Esophagus (tissue), 2 donors: ENCODE data around the gene IER5L. TPM values are rescaled to one million over a fixed set of nuclear protein-coding genes. Genes with fewer than 3 reads are reported as not detected.

Experiments used
- H3K27ac ChIP-seq, 2 donors: one replicate each; pipeline ENCODE4 v1.5.1; 2013; ENCODE audit warnings: low read depth in 2 of 2, mild to moderate bottlenecking in 2 of 2, inconsistent platforms in 1 of 2, low read length in 1 of 2, moderate library complexity in 1 of 2
- H3K27me3 ChIP-seq, 2 donors: one replicate each; pipeline ENCODE4 v1.6.1; 2013; ENCODE audit warnings: low read length in 2 of 2, control low read depth in 1 of 2, mild to moderate bottlenecking in 1 of 2; ENCODE audit not compliant: insufficient read depth in 2 of 2, control insufficient read depth in 1 of 2
- H3K36me3 ChIP-seq, 2 donors: one replicate each; pipeline ENCODE4 v1.6.1; 2013; ENCODE audit warnings: low read length in 1 of 2; ENCODE audit not compliant: control insufficient read depth in 2 of 2, insufficient read depth in 2 of 2
- H3K4me1 ChIP-seq, 2 donors: one replicate each; pipeline ENCODE4 v1.6.1; 2013; ENCODE audit warnings: low read length in 1 of 2; ENCODE audit not compliant: control insufficient read depth in 2 of 2, insufficient read depth in 2 of 2
- H3K4me3 ChIP-seq, 2 donors: one replicate each; pipeline ENCODE4 v1.5.1; 2013; ENCODE audit warnings: low read length in 2 of 2, mild to moderate bottlenecking in 2 of 2, low read depth in 1 of 2, moderate library complexity in 1 of 2
- H3K9me3 ChIP-seq, 2 donors: one replicate each; pipeline ENCODE4 v1.6.1; 2013; ENCODE audit warnings: mild to moderate bottlenecking in 2 of 2, low read depth in 1 of 2, low read length in 1 of 2, moderate library complexity in 1 of 2; ENCODE audit not compliant: control insufficient read depth in 2 of 2, insufficient read depth in 1 of 2
- WGBS, 2 donors: extraction: QIAGEN DNeasy Blood & Tissue Kit; methylation state at CpG; one replicate each; pipeline ENCODE4 v1.1.7; 2013; 5-methylcytosine and 5-hydroxymethylcytosine counted together
- polyA plus RNA-seq, 2 donors: library from polyadenylated mRNA; stranded (reverse); fragments of 200-250 nt; gene quantifications; one replicate each; pipeline ENCODE4 v1.2.3, GENCODE V29; 2013
- donor health status: healthy with polysubstance abuse.
- donor health status: Bipolar disorder and iron deficiency.

The IER5L gene
- polyA plus RNA-seq, 2 donors, result 5.4 to 8.4 TPM

GRCh38 chr9:129220771-129221170 is 42.7 kb upstream of the IER5L start:
- Histone ChIP-seq H3K27me3 (no peaks in the 10 kb centered on the region), H3K36me3 (no peaks in the 10 kb centered on the region), H3K9me3 (no peaks in the 10 kb centered on the region), H3K4me1 (peaks cover under 1 to 2% of the 10 kb centered on the region in 2 donors), H3K27ac (no peak overlapping the region), H3K4me3 (no peak overlapping the region)
- 76 to 78% methylated on average over 6 of the region's 6 CpGs for WGBS, 2 donors

GRCh38 chr9:129218918-129219317 is 40.9 kb upstream of the IER5L start:
- Histone ChIP-seq H3K9me3 (no peaks in the 10 kb centered on the region), H3K27me3 (no peaks in the 10 kb centered on the region), H3K36me3 (no peaks in the 10 kb centered on the region), H3K27ac (no peak overlapping the region), H3K4me3 (no peak overlapping the region), H3K4me1 (no peaks in the 10 kb centered on the region)
- 78 to 79% methylated on average over 9 of the region's 9 CpGs for WGBS, 2 donors

GRCh38 chr9:129218272-129218625 is 40.2 kb upstream of the IER5L start:
- Histone ChIP-seq H3K4me3 (no peak overlapping the region), H3K27me3 (no peaks in the 10 kb centered on the region), H3K27ac (no peak overlapping the region), H3K9me3 (no peaks in the 10 kb centered on the region), H3K36me3 (no peaks in the 10 kb centered on the region), H3K4me1 (no peaks in the 10 kb centered on the region)
- 74 to 79% methylated on average over 6 of the region's 6 CpGs for WGBS, 2 donors

- H3K27me3 ChIP-seq, result no peaks in the 10 kb centered on the region
- no peak overlapping the region for H3K27ac ChIP-seq
- WGBS, 2 donors, result 93 to 96% methylated on average over 5 of the region's 5 CpGs
- no peak overlapping the region for H3K4me3 ChIP-seq
- H3K36me3 ChIP-seq, result no peaks in the 10 kb centered on the region
- H3K9me3 ChIP-seq, result no peaks in the 10 kb centered on the region
- H3K4me1 ChIP-seq, result no peaks in the 10 kb centered on the region
Observed at GRCh38 chr9:129213551-129213950, 35.5 kb upstream of the IER5L start.

- H3K4me3 ChIP-seq, result no peak overlapping the region
- WGBS, 2 donors, result 71% methylated on average over 7 of the region's 7 CpGs
- no peaks in the 10 kb centered on the region for H3K27me3 ChIP-seq
- H3K27ac ChIP-seq, result no peak overlapping the region
- H3K9me3 ChIP-seq, result no peaks in the 10 kb centered on the region
- peaks cover 0 to 5% of the 10 kb centered on the region in 2 donors for H3K4me1 ChIP-seq
- no peaks in the 10 kb centered on the region for H3K36me3 ChIP-seq
Observed at GRCh38 chr9:129211686-129212085, 33.6 kb upstream of the IER5L start.

GRCh38 chr9:129210125-129210524 is 32.1 kb upstream of the IER5L start:
- 71 to 77% methylated on average over 5 of the region's 5 CpGs for WGBS, 2 donors
- Histone ChIP-seq H3K4me3 (no peak overlapping the region), H3K27me3 (no peaks in the 10 kb centered on the region), H3K27ac (no peak overlapping the region), H3K36me3 (no peaks in the 10 kb centered on the region), H3K4me1 (peaks cover 0 to 5% of the 10 kb centered on the region in 2 donors), H3K9me3 (no peaks in the 10 kb centered on the region)

- H3K27me3 ChIP-seq, result no peaks in the 10 kb centered on the region
- no peaks in the 10 kb centered on the region for H3K9me3 ChIP-seq
- no peak overlapping the region for H3K4me3 ChIP-seq
- H3K36me3 ChIP-seq, result no peaks in the 10 kb centered on the region
- peaks cover 0 to 5% of the 10 kb centered on the region in 2 donors for H3K4me1 ChIP-seq
- 78% methylated on average over 7 of the region's 7 CpGs for WGBS, 2 donors
- no peak overlapping the region for H3K27ac ChIP-seq
Observed at GRCh38 chr9:129209580-129209979, 31.5 kb upstream of the IER5L start.

- Histone ChIP-seq H3K4me3 (no peak overlapping the region), H3K9me3 (no peaks in the 10 kb centered on the region), H3K27ac (no peak overlapping the region), H3K36me3 (no peaks in the 10 kb centered on the region), H3K4me1 (peaks cover 0 to 5% of the 10 kb centered on the region in 2 donors), H3K27me3 (no peaks in the 10 kb centered on the region)
- 78 to 81% methylated on average over 4 of the region's 4 CpGs for WGBS, 2 donors
Observed at GRCh38 chr9:129209109-129209508, 31.0 kb upstream of the IER5L start.

GRCh38 chr9:129208207-129209032 is 30.4 kb upstream of the IER5L start:
- H3K27me3 ChIP-seq, result no peaks in the 10 kb centered on the region
- H3K4me1 ChIP-seq, result peaks cover 0 to 8% of the 10 kb centered on the region in 2 donors
- no peaks in the 10 kb centered on the region for H3K36me3 ChIP-seq
- 66 to 67% methylated on average over 17 of the region's 17 CpGs for WGBS, 2 donors
- H3K9me3 ChIP-seq, result no peaks in the 10 kb centered on the region
- no peak overlapping the region for H3K4me3 ChIP-seq
- no peak overlapping the region for H3K27ac ChIP-seq

- peaks cover 0 to 11% of the 10 kb centered on the region in 2 donors for H3K4me1 ChIP-seq
- H3K27ac ChIP-seq, result no peak overlapping the region
- WGBS, 2 donors, result 77 to 84% methylated on average over 7 of the region's 7 CpGs
- no peaks in the 10 kb centered on the region for H3K27me3 ChIP-seq
- no peak overlapping the region for H3K4me3 ChIP-seq
- H3K36me3 ChIP-seq, result no peaks in the 10 kb centered on the region
- H3K9me3 ChIP-seq, result no peaks in the 10 kb centered on the region
Observed at GRCh38 chr9:129206905-129207304, 28.8 kb upstream of the IER5L start.
